GM12878 (cell line): ENCODE results near the gene GPC5. TPM values are rescaled to one million over a fixed set of nuclear protein-coding genes. Genes with fewer than 3 reads are reported as not detected.

Experiments
- ATAC-seq: fragments of 200-7000 bp; cut with Tn5 transposase; 3 replicates; pipeline ENCODE4 v1.9.1; 2020; ENCODE audit warnings: mild to moderate bottlenecking, moderate library complexity
- BruUV-seq: library from RNA; stranded (reverse); fragments of 400-500 nt; replicated peaks from 2 replicates; lab custom pipeline; 2021; lab: Mats Ljungman, UMichigan
- CTCF ChIA-PET: fragments of 300-600 bp; sonication (Branson Sonifier 250); formaldehyde crosslinking; extraction: SDS; loops from one replicate; lab custom pipeline; 2021; ENCODE audit warnings: inconsistent platforms; lab: Yijun Ruan, JAX
- POLR2A ChIA-PET: fragments of 350-600 bp; formaldehyde crosslinking; extraction: SDS; loops from one replicate; lab custom pipeline; 2021; ENCODE audit warnings: inconsistent platforms; lab: Charles Lee
- RAD21 ChIA-PET: fragments of 300-600 bp; sonication (Branson Sonifier 250); formaldehyde crosslinking; loops from one replicate; lab custom pipeline; 2023; ENCODE audit warnings: antibody characterized with exemption; ENCODE audit not compliant: unreplicated experiment; lab: Charles Lee
- SMC1A ChIA-PET: fragments of 300-600 bp; sonication (Branson Sonifier 250); formaldehyde crosslinking; loops from one replicate; lab custom pipeline; 2023; ENCODE audit not compliant: unreplicated experiment, uncharacterized antibody; lab: Charles Lee
- DNase-seq: peaks from one replicate; pipeline ENCODE4 v3.0.0-alpha.2; 2011; ENCODE audit warnings: low read depth, low spot score
- FAIRE-seq: peaks from 3 replicates; lab custom pipeline; 2011; peaks lifted over from hg19 to GRCh38; lab: Jason Lieb, UNC
- H2AFZ ChIP-seq: 2 replicates; pipeline ENCODE4 v1.6.0; 2011; ENCODE audit warnings: low read depth, low read length, control low read depth; ENCODE audit not compliant: control insufficient read depth
- H3K27ac ChIP-seq: 2 replicates; pipeline ENCODE4 v1.5.1; 2011; ENCODE audit warnings: control low read depth; ENCODE audit not compliant: control insufficient read depth, insufficient read depth
- H3K27me3 ChIP-seq, 2 experiments: replicated peaks in 1 of 2; 2 replicates each; pipeline versions ENCODE4 v1.6.0 to v1.6.1; 2011; ENCODE audit warnings: low read length in 1 of 2; ENCODE audit not compliant: control insufficient read depth in 2 of 2, insufficient read depth in 2 of 2
- H3K36me3 ChIP-seq, 2 experiments: 2 replicates each; pipeline ENCODE4 v1.5.1; 2011; ENCODE audit warnings: low read length in 1 of 2; ENCODE audit not compliant: control insufficient read depth in 2 of 2, insufficient read depth in 2 of 2
- H3K4me1 ChIP-seq: 2 replicates; pipeline ENCODE4 v1.6.1; 2011; ENCODE audit warnings: mild to moderate bottlenecking, low read length, moderate library complexity, mixed read lengths; ENCODE audit not compliant: control insufficient read depth, insufficient read depth
- H3K4me2 ChIP-seq: 2 replicates; pipeline ENCODE4 v1.6.0; 2011; ENCODE audit warnings: control low read depth; ENCODE audit not compliant: control insufficient read depth, insufficient read depth
- H3K4me3 ChIP-seq: fragments of 200-600 bp; sonication (generic); 2 replicates; pipeline ENCODE4 v1.5.1; 2016
- H3K79me2 ChIP-seq: 2 replicates; pipeline ENCODE4 v1.6.0; 2011; ENCODE audit warnings: low read length; ENCODE audit not compliant: control insufficient read depth, insufficient read depth
- H3K9ac ChIP-seq: 2 replicates; pipeline ENCODE4 v1.8.0; 2011; ENCODE audit warnings: low read length, control low read depth, mixed read lengths; ENCODE audit not compliant: control insufficient read depth, insufficient read depth
- H3K9me3 ChIP-seq: replicated peaks from 3 replicates; pipeline ENCODE4 v1.5.1; 2011; ENCODE audit warnings: mild to moderate bottlenecking, low read length; ENCODE audit not compliant: control insufficient read depth, insufficient read depth
- H4K20me1 ChIP-seq: 2 replicates; pipeline ENCODE4 v1.6.0; 2011; ENCODE audit not compliant: control insufficient read depth, insufficient read depth
- BMI1 ChIP-seq: fragments of 450-650 bp; IDR thresholded peaks from 2 replicates; pipeline ENCODE4 v1.6.1; 2016; ENCODE audit warnings: mild to moderate bottlenecking, moderate library complexity, borderline replicate concordance
- E2F8 ChIP-seq: fragments of 450-650 bp; IDR thresholded peaks from 2 replicates; pipeline ENCODE4 v1.6.1; 2018; ENCODE audit warnings: mild to moderate bottlenecking, low read depth, moderate library complexity; ENCODE audit not compliant: partially characterized antibody
- JUNB ChIP-seq: IDR thresholded peaks from 2 replicates; pipeline ENCODE4 v1.6.1; 2016; ENCODE audit warnings: antibody characterized with exemption, mild to moderate bottlenecking
- RCOR1 ChIP-seq: conservative IDR thresholded peaks from 2 replicates; pipeline ENCODE4 v1.6.1; 2012; ENCODE audit warnings: low read depth, low read length, improper control_type of control experiment
- YBX1 ChIP-seq: fragments of 450-650 bp; IDR thresholded peaks from 2 replicates; pipeline ENCODE4 v1.6.1; 2016; ENCODE audit warnings: antibody characterized with exemption
- YY1 ChIP-seq: IDR thresholded peaks from 2 replicates; pipeline ENCODE4 v1.6.1; 2011; ENCODE audit warnings: low read depth, mild to moderate bottlenecking, low read length
- ZSCAN29 ChIP-seq: fragments of 450-650 bp; IDR thresholded peaks from 2 replicates; pipeline ENCODE4 v1.6.1; 2017; ENCODE audit warnings: mild to moderate bottlenecking, moderate library complexity
- WGBS: methylation state at CpG from one replicate; pipeline ENCODE4 v1.1.6; 2016; ENCODE audit warnings: low lambda C conversion rate; ENCODE audit not compliant: insufficient replicate concordance, insufficient coverage; ENCODE audit errors: missing lambda C conversion rate; 5-methylcytosine and 5-hydroxymethylcytosine counted together
- in situ Hi-C: fragments of 300-500 bp; cut with MboI; formaldehyde crosslinking; loops from 9 replicates; pipeline ENCODE4 v1.14.3; 2018; ENCODE audit warnings: mixed read lengths
- intact Hi-C: fragments of 100-400 bp; cut with micrococcal nuclease; formaldehyde crosslinking; loops from one replicate; pipeline ENCODE4 v1.14.2; 2022; ENCODE audit not compliant: unreplicated experiment
- polyA plus RNA-seq, 11 experiments: library from polyadenylated mRNA; depleted of rRNA in 4 of 11; unstranded in 6 of 11; stranded (reverse) in 5 of 11; fragments of >200 nt; fragmentation: Nextera tagmentation in 4 of 11; fragmentation: Illumina TruSeq in 1 of 11; extraction: Ambion mirVana in 4 of 11; extraction: Trizol in 1 of 11; gene quantifications; 1 replicate in 1 of 11; 2 replicates in 10 of 11; pipeline versions ENCODE4 v1.2.1 to v1.2.3, GENCODE V29; 2011 to 2016; ENCODE audit warnings: inconsistent platforms in 2 of 11, missing spikeins in 2 of 11, low read depth in 1 of 11
- total RNA-seq, 4 experiments: library from RNA; depleted of rRNA in 3 of 4; stranded (reverse); fragments of >200 nt in 3 of 4; fragmentation: Illumina TruSeq in 1 of 4; extraction: Trizol in 1 of 4; gene quantifications; 2 replicates each; pipeline versions ENCODE4 v1.2.1 to v1.2.3, GENCODE V29; 2013 to 2021

The GPC5 gene
- total and polyA plus RNA-seq, 10 of the 15 experiments (the other 5 are each of a cell fraction or from before 2014, with no cell fraction given), result 0.05 to 0.87 (median 0.44) TPM; not detected in 1

GRCh38 chr13:92473765-92474475 lies 1075.5 kb downstream of the GPC5 start:
- ATAC-seq (no peak), DNase-seq (no peak), FAIRE-seq (no peak)
- Histone ChIP-seq H3K27ac (no peak overlapping the region), H3K4me1 (no peaks in the 10 kb centered on the region), H3K4me3 (no peak overlapping the region), H3K79me2 (no peaks in the 10 kb centered on the region), H3K27me3 (no peaks in the 10 kb centered on the region), H3K4me2 (no peak overlapping the region), H3K36me3 (no peaks in the 10 kb centered on the region), H3K9ac (no peak overlapping the region), H4K20me1 (no peaks in the 10 kb centered on the region), H2AFZ (no peak overlapping the region), H3K9me3 (no peaks in the 10 kb centered on the region)
- intact Hi-C loops (no loop called here), in situ Hi-C loops (no loop called here)
- RAD21 ChIA-PET, result interaction anchor here (0.6 kb wide), 1 partner anchor 1508 kb away, joined by 3 read pairs; no protein-coding TSS in a partner anchor
- CTCF ChIA-PET, result no interaction called here
- TF ChIP-seq YBX1 (no peak), JUNB (no peak), YY1 (no peak), RCOR1 (no peak), E2F8 (no peak), BMI1 (no peak), ZSCAN29 (no peak)
- BruUV-seq, result no TSS peak
- POLR2A ChIA-PET, result no interaction called here
- SMC1A ChIA-PET, result no interaction called here
- 74% methylated on average over 3 of the region's 3 CpGs for WGBS
